Measurements from ENCODE around the gene NHSL2.

NHSL2 gene

DNA sequence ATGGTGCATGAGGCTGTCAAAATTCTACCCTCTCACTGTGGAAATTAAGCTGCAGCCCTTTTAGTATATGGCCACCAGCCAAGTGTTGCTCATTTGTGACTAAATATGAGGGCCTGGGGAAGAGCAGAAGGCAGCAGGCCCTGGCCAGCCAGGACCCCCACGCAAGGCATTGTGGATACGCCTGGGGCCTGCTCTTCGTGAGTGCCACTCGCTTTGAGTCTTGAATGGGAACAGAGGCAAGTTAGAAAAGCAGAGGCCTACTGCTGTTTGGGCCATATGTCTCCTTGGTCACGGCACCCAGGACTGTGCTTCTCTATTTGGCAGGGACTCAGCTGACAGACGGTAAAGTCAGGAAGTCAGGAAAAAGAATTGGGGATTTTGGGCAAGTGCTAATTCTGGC lies 210.2 kb downstream of the NHSL2 start:
- Histone ChIP-seq H3K23ac (ENCODE audit: low read depth, low read length, poor library complexity) (no peak overlapping the region), H2AFZ (ENCODE audit: low read length) (no peak overlapping the region), H3K4me2 (ENCODE audit: insufficient read depth, low read length, poor library complexity, severe bottlenecking) (no peak overlapping the region), H2AK5ac (ENCODE audit: low read depth, low read length) (no peak overlapping the region), H3K4ac (ENCODE audit: low read length) (no peak overlapping the region), H4K91ac (ENCODE audit: low read depth, low read length, poor library complexity) (no peak overlapping the region), H4K8ac (ENCODE audit: low read depth, low read length) (no peak overlapping the region), H3K4me1 (ENCODE audit: control insufficient read depth in 2 of 2, insufficient read depth in 1 of 2, low read depth in 1 of 2, low read length in 2 of 2) (peaks cover 16 to 26% of the 10 kb centered on the region in 2 donors), H3K79me1 (ENCODE audit: low read depth, low read length) (no peaks in the 10 kb centered on the region), H3K9me3 (replicated peaks in 1 of 2; ENCODE audit: control insufficient read depth in 2 of 2, insufficient read depth in 1 of 2, low read depth in 1 of 2, low read length in 2 of 2) (peaks cover 0 to 4% of the 10 kb centered on the region in 2 donors), H3K14ac (ENCODE audit: low read length) (no peak overlapping the region), H2BK120ac (ENCODE audit: low read depth, low read length) (no peak overlapping the region), H2BK12ac (ENCODE audit: low read length) (no peak overlapping the region), H3K4me3 (ENCODE audit: low read length in 2 of 2) (no peak overlapping the region), H2BK15ac (ENCODE audit: low read length) (no peak overlapping the region), H3K27ac (replicated peaks; ENCODE audit: low read length) (no peak overlapping the region), H3K9ac (ENCODE audit: low read depth, low read length, poor library complexity) (no peak overlapping the region), H3K27me3 (ENCODE audit: control insufficient read depth in 3 of 3, insufficient read depth in 3 of 3, low read depth in 1 of 3, low read length in 3 of 3) (no peaks in the 10 kb centered on the region), H2BK5ac (ENCODE audit: low read length) (no peak overlapping the region), H3K36me3 (replicated peaks in 1 of 2; ENCODE audit: control insufficient read depth in 2 of 2, insufficient read depth in 2 of 2, low read length in 2 of 2) (peaks cover 0 to 5% of the 10 kb centered on the region in 2 donors), H3K18ac (ENCODE audit: low read length) (no peak overlapping the region)
- no CpG with 5 or more reads among the region's 6 CpGs for WGBS, 2 donors (ENCODE audit: extremely low coverage in 2 of 2, insufficient read length in 2 of 2, insufficient replicate concordance in 1 of 2)
- DNase-seq (ENCODE audit: low spot score) = no peak

DNA sequence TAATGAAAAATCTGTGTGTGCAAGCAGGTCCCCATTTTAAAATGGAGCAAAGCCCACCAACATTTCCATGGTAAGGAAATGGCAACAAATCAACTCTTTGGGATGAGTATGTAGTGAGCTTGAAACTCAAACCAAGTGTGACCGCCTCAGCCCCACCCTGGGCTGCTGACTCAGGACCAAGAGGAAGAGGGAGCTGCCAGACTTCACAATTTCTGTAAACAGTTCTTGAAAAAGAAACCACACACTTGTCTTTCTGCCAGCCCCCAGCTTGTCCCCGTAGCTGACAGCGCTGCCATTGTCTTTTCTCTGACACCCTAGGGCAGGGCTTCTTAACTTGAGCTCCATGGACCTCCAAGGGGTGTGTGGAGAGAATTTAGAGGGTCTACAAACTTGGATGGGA lies 210.7 kb downstream of the NHSL2 start:
- Histone ChIP-seq H3K27ac (replicated peaks; ENCODE audit: low read length) (no peak overlapping the region), H3K4me1 (ENCODE audit: control insufficient read depth in 2 of 2, insufficient read depth in 1 of 2, low read depth in 1 of 2, low read length in 2 of 2) (peaks cover 16 to 32% of the 10 kb centered on the region in 2 donors), H3K4me2 (ENCODE audit: insufficient read depth, low read length, poor library complexity, severe bottlenecking) (no peak overlapping the region), H2BK5ac (ENCODE audit: low read length) (no peak overlapping the region), H4K91ac (ENCODE audit: low read depth, low read length, poor library complexity) (no peak overlapping the region), H3K4me3 (ENCODE audit: low read length in 2 of 2) (no peak overlapping the region), H2BK12ac (ENCODE audit: low read length) (no peak overlapping the region), H2BK15ac (ENCODE audit: low read length) (no peak overlapping the region), H3K14ac (ENCODE audit: low read length) (no peak overlapping the region), H2BK120ac (ENCODE audit: low read depth, low read length) (no peak overlapping the region), H2AK5ac (ENCODE audit: low read depth, low read length) (no peak overlapping the region), H3K27me3 (ENCODE audit: control insufficient read depth in 3 of 3, insufficient read depth in 3 of 3, low read depth in 1 of 3, low read length in 3 of 3) (no peaks in the 10 kb centered on the region), H3K79me1 (ENCODE audit: low read depth, low read length) (peaks cover 2% of the 10 kb centered on the region), H3K18ac (ENCODE audit: low read length) (no peak overlapping the region), H3K9ac (ENCODE audit: low read depth, low read length, poor library complexity) (no peak overlapping the region), H3K23ac (ENCODE audit: low read depth, low read length, poor library complexity) (no peak overlapping the region), H3K36me3 (replicated peaks in 1 of 2; ENCODE audit: control insufficient read depth in 2 of 2, insufficient read depth in 2 of 2, low read length in 2 of 2) (peaks cover 0 to 5% of the 10 kb centered on the region in 2 donors), H3K4ac (ENCODE audit: low read length) (no peak overlapping the region), H3K9me3 (replicated peaks in 1 of 2; ENCODE audit: control insufficient read depth in 2 of 2, insufficient read depth in 1 of 2, low read depth in 1 of 2, low read length in 2 of 2) (peaks cover 0 to 4% of the 10 kb centered on the region in 2 donors), H2AFZ (ENCODE audit: low read length) (no peak overlapping the region), H4K8ac (ENCODE audit: low read depth, low read length) (no peak overlapping the region)
- WGBS, 2 donors (ENCODE audit: extremely low coverage in 2 of 2, insufficient read length in 2 of 2, insufficient replicate concordance in 1 of 2) = no CpG with 5 or more reads among the region's 3 CpGs
- no peak for DNase-seq (ENCODE audit: low spot score)

DNA sequence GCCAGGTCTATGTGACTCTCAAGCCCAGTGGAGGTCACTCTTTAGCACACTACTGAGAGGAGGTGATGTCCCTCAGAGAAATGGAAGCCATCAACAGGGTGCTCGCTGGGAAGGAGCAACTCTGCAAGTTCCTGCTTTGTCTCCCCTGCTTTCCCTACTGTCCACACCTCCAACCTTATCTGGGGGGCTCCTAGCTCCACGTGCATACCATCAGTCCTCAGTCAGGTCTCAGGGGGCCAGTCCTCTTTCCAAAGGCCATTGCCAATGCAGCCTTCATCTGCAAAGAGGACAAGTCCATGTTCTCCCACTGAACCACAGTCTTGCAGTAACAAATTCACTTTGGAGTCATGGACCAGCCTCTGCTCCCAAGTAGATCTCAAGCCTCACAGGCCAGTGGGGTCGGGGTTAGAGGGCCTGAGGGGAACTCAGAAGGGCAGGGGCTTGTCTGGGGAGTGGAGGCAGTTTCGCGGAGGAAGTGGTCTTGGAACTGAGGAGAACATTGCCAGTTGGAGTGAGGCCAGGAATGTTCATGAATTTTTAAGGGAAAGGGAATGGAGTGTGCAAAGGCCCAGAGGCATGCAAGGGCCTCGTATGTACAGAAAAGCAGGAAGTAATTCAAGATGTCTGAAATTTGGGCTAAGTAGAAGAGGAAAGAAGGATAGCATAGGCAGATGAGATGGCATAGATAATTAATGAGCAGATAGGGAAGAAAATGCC lies 212.1 kb downstream of the NHSL2 start:
- Histone ChIP-seq H4K8ac (ENCODE audit: low read depth, low read length) (no peak overlapping the region), H2AFZ (ENCODE audit: low read length) (no peak overlapping the region), H3K23ac (ENCODE audit: low read depth, low read length, poor library complexity) (no peak overlapping the region), H3K4me1 (ENCODE audit: control insufficient read depth in 2 of 2, insufficient read depth in 1 of 2, low read depth in 1 of 2, low read length in 2 of 2) (peaks cover 17 to 34% of the 10 kb centered on the region in 2 donors), H3K9ac (ENCODE audit: low read depth, low read length, poor library complexity) (no peak overlapping the region), H3K4me3 (ENCODE audit: low read length in 2 of 2) (no peak overlapping the region), H3K27me3 (ENCODE audit: control insufficient read depth in 3 of 3, insufficient read depth in 3 of 3, low read depth in 1 of 3, low read length in 3 of 3) (no peaks in the 10 kb centered on the region), H2AK5ac (ENCODE audit: low read depth, low read length) (peak overlapping the region; percentile 83), H3K27ac (replicated peaks; ENCODE audit: low read length) (peak overlapping the region; percentile 83), H2BK15ac (ENCODE audit: low read length) (no peak overlapping the region), H3K14ac (ENCODE audit: low read length) (no peak overlapping the region), H3K9me3 (replicated peaks in 1 of 2; ENCODE audit: control insufficient read depth in 2 of 2, insufficient read depth in 1 of 2, low read depth in 1 of 2, low read length in 2 of 2) (peaks cover 0 to 3% of the 10 kb centered on the region in 2 donors), H3K4ac (ENCODE audit: low read length) (no peak overlapping the region), H3K4me2 (ENCODE audit: insufficient read depth, low read length, poor library complexity, severe bottlenecking) (no peak overlapping the region), H3K18ac (ENCODE audit: low read length) (peak overlapping the region; percentile 48), H3K36me3 (replicated peaks in 1 of 2; ENCODE audit: control insufficient read depth in 2 of 2, insufficient read depth in 2 of 2, low read length in 2 of 2) (peaks cover 0 to 9% of the 10 kb centered on the region in 2 donors), H2BK120ac (ENCODE audit: low read depth, low read length) (no peak overlapping the region), H2BK5ac (ENCODE audit: low read length) (no peak overlapping the region), H2BK12ac (ENCODE audit: low read length) (peak overlapping the region; percentile 73), H4K91ac (ENCODE audit: low read depth, low read length, poor library complexity) (no peak overlapping the region), H3K79me1 (ENCODE audit: low read depth, low read length) (peaks cover 2% of the 10 kb centered on the region)
- DNase-seq (ENCODE audit: low spot score) = no peak
- WGBS, 2 donors (ENCODE audit: extremely low coverage in 2 of 2, insufficient read length in 2 of 2, insufficient replicate concordance in 1 of 2) = no CpG with 5 or more reads among the region's 6 CpGs

DNA sequence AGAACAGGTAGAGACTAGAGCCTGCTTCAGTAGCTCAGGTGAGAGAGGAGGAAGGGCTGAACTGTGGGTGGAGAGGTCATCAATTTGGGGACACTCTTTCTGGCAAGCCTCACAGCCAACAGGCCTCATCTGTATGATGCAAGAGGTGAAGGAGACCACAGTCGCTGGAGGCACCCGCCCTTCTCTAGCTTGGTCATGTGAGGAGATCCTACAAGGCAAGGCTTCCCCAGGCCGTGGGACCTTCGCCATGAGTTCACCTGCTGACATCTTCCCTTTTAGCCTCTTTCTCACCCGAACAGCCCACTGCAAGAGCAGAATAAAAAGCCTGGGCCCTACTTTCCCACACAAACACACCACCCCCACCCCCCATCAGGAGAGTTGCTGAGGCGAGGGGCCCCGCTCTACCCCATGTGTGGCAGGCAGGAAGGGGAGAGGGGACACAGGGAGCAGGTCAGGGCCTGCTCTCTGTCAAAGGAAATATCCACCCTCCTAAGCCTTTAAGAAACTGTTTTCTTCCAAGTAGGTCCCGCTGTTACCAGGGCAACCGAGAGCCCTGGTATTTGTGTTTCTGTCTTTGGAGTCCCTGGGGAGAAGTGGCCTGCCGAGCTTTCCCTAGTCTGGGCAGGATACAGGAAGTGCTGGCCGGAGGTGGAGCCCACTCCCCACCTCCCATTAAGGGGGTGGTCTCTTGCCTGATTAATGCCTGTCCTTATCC lies 213.0 kb downstream of the NHSL2 start:
- DNase-seq (ENCODE audit: low spot score) = peak; percentile 74
- H2BK5ac ChIP-seq (ENCODE audit: low read length) = no peak overlapping the region
- H3K79me1 ChIP-seq (ENCODE audit: low read depth, low read length) = peaks cover 2% of the 10 kb centered on the region
- H3K18ac ChIP-seq (ENCODE audit: low read length) = peak overlapping the region; percentile 71
- no peaks in the 10 kb centered on the region for H3K27me3 ChIP-seq (ENCODE audit: control insufficient read depth in 3 of 3, insufficient read depth in 3 of 3, low read depth in 1 of 3, low read length in 3 of 3)
- H3K27ac ChIP-seq (replicated peaks; ENCODE audit: low read length) = peak overlapping the region; percentile 83
- no peak overlapping the region for H3K4me3 ChIP-seq (ENCODE audit: low read length in 2 of 2)
- H3K36me3 ChIP-seq (replicated peaks in 1 of 2; ENCODE audit: control insufficient read depth in 2 of 2, insufficient read depth in 2 of 2, low read length in 2 of 2) = peaks cover 0 to 5% of the 10 kb centered on the region in 2 donors
- no peak overlapping the region for H2BK120ac ChIP-seq (ENCODE audit: low read depth, low read length)
- H3K4ac ChIP-seq (ENCODE audit: low read length) = no peak overlapping the region
- H2BK15ac ChIP-seq (ENCODE audit: low read length) = no peak overlapping the region
- no peak overlapping the region for H2BK12ac ChIP-seq (ENCODE audit: low read length)
- no peak overlapping the region for H3K23ac ChIP-seq (ENCODE audit: low read depth, low read length, poor library complexity)
- H4K8ac ChIP-seq (ENCODE audit: low read depth, low read length) = no peak overlapping the region
- H3K9ac ChIP-seq (ENCODE audit: low read depth, low read length, poor library complexity) = peak overlapping the region; percentile 44
- H3K4me2 ChIP-seq (ENCODE audit: insufficient read depth, low read length, poor library complexity, severe bottlenecking) = peak overlapping the region; percentile 40
- no peak overlapping the region for H2AK5ac ChIP-seq (ENCODE audit: low read depth, low read length)
- H3K9me3 ChIP-seq (replicated peaks in 1 of 2; ENCODE audit: control insufficient read depth in 2 of 2, insufficient read depth in 1 of 2, low read depth in 1 of 2, low read length in 2 of 2) = no peaks in the 10 kb centered on the region
- H3K4me1 ChIP-seq (ENCODE audit: control insufficient read depth in 2 of 2, insufficient read depth in 1 of 2, low read depth in 1 of 2, low read length in 2 of 2) = peaks cover 22 to 34% of the 10 kb centered on the region in 2 donors
- WGBS, 2 donors (ENCODE audit: extremely low coverage in 2 of 2, insufficient read length in 2 of 2, insufficient replicate concordance in 1 of 2) = no CpG with 5 or more reads among the region's 11 CpGs
- no peak overlapping the region for H3K14ac ChIP-seq (ENCODE audit: low read length)
- no peak overlapping the region for H2AFZ ChIP-seq (ENCODE audit: low read length)
- H4K91ac ChIP-seq (ENCODE audit: low read depth, low read length, poor library complexity) = peak overlapping the region; percentile 79
